ENCODE measurements around the gene MAP3K6.

Gene MAP3K6

DNA sequence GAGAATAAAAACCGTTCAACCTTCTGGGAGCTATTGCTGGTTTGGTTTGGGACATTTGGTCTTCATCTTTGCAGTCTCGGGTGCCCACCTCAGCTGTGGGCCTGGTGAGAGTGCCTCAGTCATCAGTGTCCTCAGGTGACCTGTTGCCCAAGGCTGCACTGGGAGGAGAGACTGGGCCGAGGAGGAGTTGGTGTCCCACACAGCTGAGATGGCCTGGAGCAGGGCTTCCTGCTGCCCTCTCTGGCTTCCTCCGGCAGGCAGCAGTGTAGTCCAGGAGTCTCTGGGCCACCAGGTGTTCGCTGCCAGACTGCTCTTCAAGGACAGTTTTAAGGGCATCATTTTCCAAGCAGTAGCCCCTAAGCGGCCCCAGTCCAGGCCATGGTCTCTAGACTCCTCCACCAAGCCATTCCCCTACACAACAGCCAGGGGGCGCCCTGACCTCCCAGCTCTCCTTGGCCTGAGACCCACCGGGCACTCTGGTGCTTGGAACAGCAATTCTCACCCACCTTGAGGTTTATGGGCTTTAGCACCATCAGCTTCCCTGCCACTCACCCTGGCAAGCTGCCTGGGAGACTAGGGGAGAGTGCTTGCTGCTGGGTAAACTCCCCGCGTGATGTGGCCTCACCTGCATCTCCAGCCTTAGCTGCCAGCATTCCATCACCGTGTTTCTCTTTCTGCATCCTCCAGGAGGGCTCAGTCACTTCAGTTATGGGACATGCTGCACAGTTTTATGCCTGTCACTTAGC lies 34.1 kb downstream of the MAP3K6 start:
- DNase-seq, result peak; percentile 80

DNA sequence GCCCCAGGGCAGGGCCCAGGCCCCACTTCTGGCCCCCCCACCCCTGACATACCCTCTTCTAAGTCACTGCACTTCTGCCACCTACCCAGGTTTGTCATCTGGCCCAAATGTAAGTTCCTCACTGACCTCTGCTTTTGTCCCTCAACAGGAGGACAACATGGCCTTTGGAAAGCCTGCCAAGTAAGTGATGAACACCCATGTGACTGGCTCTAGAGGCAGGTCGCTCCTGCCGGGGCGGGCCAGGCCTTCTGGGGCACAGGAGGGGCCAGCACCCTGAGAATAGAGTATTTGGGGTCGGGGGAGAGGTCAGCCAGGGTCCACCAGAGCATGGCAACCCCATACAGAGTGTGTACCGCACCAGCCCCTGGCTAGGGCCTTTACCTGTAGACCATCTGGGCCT lies 34.8 kb downstream of the MAP3K6 start:
- DNase-seq, result no peak

DNA sequence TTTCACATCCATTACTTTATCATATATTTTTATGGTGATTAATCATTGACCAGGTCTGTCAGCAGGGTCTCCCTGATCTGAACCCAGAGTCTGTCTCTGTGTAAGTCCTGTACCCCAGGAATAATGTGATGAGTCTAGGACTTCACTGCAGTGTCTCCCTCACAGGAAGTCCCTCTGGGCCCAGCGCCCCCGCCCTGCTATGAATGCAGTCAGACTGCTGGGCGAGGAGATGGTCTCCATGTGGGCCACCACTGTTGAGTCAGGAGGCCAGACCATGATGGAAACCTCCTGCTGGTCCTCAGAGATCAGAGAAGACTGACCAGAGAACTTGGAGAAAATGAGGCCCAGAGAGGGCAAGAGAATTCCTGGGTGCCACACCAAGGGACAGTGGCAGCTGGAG lies 35.3 kb downstream of the MAP3K6 start:
- DNase-seq, result no peak

DNA sequence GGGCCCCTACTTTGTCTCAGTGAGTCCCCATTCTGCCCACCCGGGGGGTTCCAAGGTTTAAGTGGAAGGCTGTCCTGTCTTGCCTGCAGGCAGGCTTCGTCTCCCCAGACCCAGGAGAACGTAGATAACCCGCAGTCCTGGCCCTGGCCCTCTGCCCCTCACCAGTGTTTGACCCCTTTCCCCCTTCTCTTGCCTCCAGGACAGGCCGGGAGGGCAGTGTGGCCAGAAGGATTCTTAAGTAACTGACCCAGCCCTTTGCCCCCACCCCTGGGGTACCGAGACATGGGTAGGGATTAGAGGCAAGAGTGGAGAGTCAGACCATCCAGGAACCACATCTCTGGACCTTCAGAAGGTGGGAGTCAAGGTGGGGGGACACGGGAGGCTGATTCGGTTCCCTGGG lies 36.0 kb downstream of the MAP3K6 start:
- DNase-seq, result no peak

DNA sequence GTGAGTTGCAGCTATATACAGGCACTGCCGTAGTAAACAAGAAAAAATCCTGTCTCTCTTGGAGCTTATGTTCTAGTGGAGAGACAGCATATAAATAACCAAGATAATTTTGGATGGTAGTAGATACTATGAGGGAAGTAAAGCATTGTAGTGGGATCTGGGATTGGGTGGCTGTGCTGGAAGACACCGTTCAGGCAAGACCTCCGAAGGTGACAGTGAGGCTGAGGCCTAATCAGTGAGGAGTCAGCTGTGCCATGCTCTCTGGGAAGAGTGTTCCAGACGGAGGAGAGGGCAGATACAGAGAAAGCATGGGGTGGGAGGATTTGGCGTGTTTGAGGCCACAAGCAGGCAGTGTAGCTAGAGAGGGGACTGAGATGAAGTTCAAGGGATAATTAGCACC lies 38.8 kb downstream of the MAP3K6 start:
- DNase-seq, result no peak

DNA sequence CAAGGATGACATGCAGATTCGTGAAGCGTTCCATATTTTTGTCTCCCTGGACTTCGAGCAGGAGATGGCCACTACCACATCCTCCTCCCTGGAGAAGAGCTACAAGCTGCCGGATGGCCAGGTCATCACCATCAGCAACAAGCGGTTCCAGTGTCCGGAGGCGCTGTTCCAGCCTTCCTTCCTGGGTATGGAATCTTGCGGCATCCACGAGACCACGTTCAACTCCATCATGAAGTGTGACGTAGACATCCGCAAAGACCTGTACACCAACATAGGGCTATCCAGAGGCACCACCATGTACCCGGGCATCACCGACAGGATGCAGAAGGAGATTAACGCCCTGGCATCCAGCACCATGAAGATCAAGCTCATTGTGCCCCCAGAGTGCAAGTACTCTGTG lies 41.5 kb downstream of the MAP3K6 start:
- DNase-seq, result no peak

DNA sequence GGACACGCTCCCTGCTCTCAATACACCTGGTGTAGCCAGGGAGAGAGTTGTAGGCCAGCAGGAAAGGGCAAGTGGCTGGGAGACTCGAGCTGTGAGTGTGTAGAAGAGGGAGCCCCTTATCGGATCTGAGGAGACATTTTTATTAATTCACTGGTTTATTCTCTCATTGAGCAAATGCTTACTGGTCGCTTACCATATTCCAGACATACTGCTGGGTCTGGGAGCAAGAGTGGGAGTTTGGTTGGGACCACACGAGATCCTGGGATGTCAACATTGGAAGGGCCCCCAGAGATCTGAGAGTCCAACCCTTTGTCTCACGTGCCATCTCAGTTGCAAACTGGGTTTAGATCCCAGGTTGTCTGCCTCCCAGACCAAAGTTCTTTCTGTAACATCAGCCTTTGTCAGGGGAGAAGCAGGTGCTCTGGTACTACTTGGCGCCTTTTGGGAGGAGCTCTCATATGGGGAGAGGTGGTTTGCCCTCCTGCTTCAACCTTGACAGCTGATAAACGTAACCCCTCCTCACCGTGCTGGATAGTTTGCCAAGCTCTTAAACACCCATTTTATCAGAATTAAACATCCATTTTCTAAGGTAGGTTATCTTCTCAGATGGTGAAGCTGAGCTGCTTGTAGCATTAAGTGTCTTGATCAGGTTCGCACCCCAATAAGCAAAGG lies 44.1 kb downstream of the MAP3K6 start:
- DNase-seq, result no peak

DNA sequence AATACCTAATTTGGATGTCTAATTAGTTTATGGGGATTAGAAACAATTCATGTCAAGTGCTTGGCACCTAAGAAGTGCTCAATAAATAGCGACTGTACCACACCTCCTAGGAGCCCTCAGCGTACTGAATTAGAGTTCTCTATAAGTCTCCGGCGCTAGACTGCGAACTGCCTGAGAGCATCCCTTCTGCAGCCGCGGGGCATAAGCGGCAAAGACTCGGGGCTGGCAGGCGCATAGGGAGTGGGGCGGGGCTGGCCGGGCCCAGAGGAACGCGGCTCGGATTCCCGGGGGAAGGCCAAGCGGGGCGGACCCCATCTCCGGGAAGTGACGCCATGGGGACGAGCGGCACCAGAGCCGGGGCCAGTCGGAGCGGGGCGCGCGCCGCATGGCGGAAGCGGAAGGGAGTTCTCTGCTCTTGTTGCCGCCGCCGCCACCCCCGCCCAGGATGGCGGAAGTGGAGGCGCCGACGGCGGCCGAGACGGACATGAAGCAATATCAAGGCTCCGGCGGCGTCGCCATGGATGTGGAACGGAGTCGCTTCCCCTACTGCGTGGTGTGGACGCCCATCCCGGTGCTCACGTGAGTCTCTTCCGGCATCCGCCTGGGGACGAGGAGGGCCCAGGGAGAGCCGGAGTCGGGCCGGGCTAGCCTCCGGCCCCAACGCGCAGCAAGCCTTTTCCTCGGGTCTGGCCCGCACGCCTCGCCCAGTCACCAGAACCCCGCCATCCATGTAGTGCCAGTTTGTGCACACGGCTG lies 44.8 kb downstream of the MAP3K6 start, which contains the start of gene TMEM222:
Gene TMEM222, plus strand, starts transcription at position 351 of the 756 bp plus-strand sequence. Its CDS starts 35 bp downstream, at position 386.
- DNase-seq, result peak; percentile 99

DNA sequence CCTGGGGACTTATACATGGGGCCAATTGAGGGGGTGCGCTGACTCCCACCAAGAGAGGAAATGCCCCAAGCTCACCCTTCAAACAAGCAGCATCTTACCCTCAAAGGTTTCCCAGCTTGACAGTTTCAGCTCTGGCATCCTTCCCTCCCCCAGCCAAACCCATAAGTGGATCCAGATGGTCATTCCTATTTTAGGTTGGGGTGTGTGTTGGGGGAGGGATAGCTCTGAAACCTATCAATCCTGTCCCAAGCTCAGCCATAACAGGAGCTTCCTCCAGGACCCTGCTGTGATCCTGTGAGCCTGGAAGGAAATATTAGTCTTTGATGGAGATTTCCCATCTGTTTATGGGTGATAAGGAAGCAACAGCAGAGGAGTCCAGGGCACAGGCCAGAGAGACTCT lies 48.2 kb downstream of the MAP3K6 start:
- DNase-seq, result no peak

DNA sequence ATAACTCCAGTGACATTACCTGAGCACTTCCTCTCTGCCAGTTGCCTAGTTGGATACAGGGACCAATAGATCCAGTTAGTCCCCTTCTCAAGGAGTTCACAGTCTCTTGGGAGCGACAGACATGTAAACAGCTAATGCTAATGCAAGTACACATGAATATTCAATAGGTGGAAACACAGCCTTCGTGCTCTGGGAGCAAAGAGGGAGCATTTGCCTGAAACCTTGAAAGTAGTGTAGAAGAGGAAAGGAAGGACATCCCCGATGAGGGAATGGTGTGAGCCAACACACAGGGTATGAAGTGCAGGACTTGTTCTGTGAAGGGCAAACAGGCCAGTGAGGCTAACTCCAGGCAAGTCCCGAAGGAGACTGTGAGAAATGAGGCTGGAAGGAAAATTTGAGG lies 48.6 kb downstream of the MAP3K6 start:
- no peak for DNase-seq

DNA sequence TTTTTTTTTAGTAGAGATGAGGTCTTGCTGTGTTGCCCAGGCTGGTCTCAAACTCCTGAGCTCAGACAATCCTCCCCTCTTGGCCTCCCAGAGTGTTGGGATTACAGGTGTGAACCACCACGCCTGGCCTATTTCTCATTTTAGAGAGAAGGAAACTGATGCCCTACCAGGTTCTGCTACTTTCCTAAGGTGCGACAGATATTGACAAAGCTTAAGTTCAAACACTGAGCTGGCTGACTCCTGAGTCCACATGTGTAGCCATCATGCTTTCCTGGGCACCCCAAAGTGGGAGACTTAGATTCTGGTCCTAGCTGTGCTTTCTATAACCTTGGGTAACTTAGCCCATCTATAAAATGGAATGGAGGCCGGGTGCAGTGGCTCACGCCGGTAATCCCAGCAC lies 49.9 kb downstream of the MAP3K6 start:
- no peak for DNase-seq

DNA sequence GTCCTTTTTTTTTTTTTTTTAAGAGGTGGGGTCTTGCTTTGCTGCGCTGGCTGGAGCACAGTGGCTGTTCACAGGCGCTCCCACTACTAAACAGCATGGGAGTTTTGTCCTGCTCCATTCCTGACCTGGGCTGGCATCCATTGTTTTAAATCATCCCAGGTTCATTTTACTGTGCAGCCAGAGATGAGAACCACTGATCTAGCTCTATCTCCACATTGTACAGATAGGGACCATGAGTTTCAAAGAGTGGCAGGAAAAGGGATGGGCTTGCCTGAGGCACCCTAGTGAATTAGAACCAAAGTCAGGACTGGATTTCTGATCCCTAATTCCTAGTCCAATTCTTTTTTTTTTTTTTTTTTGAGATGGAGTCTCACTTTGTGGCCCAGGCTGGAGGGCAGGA lies 52.0 kb downstream of the MAP3K6 start:
- DNase-seq, result no peak

DNA sequence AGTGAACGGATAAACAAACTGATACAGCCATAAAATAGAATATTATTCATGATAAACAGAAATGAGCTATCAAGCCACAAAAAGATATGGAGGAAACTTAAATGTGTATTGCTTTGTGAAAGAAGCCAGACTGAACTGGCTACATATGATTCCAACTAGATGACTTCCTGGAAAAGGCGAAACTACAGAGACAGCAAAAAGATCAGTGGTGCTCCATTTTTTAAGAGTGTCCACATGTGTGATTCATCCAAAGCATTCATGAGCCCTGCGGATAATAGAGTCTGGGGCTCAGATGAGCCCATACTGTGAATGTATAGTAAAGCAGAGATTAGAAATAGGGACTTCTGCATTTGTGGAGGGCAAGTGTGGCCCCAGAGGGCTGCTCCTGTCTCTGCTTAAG lies 52.6 kb downstream of the MAP3K6 start:
- no peak for DNase-seq

DNA sequence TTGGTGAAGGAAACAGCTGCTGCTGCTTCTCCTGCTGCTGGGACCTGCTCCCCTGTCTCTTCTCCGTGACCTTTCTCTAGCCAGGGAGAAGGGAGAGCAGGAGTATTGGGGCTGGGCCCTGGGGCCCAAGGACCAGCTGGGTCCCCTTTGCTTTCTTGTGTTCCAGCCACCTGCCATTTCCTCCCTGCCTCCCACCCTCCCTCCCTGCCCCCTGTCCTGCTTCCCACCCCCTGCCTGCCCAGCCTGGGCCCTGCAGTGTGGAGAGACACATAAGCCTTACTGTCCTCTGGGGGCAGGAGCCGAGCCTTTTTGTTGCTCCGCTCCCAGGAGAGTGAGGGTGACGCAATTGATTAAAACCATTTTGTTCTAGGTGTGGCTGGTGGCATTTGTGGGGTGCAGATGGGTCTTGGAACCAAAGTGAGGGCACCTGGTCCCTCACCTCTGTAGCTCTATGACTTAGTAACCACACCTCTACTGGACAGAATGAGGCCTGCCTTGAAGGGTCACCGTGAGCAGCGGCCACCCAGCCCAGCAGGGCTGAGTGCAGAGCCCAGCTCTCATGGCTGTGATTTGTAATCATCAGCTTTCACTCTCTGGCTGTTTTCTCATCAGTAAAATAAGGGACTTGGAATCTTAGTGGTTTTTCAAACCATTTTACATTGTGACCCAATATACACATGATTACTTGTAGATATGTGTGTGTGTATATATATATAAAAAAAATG lies 58.7 kb downstream of the MAP3K6 start:
- DNase-seq, result no peak

DNA sequence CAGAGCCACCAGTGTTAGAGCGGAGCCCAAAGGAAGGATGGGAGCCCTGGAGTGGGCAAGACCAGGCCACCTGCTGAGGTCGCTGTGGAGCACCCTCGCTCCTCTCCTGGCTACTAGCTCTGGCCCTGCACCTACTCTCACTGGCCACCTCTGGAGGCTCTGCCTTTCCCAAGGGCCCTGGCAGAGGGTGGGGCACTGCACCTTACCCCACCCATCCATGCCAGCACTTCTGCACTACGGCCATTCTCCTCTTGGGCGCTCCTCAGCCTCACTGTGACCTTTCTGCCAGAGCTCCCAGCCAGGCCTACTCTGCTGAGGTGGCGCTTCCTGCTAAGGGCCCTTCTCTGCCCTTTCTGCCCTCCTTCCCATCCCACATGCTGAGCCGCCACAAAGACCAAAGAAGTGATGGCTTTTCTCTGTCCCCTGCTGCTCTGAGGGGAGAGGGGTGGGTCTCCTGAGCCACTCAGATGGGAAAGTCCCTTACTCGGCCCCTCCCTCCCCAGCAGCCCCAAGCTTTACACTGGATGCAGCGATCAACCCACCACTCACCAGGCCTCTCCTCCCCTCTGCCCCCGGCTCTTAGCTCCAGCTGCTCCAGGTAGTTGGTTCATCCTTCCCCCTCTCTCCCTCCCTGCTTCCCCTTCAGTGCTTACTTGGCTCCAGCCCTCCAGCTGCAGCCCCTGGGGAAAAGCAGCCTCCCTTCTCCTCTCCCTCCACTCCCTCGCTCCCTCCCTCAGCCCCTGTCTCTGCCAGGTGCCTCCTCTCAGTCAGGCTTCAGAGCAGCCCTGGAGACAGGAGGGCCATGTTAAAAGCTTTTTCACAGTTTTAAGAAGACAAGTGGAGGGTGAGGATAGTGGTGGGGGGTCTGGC lies 59.6 kb downstream of the MAP3K6 start:
- no peak for DNase-seq

DNA sequence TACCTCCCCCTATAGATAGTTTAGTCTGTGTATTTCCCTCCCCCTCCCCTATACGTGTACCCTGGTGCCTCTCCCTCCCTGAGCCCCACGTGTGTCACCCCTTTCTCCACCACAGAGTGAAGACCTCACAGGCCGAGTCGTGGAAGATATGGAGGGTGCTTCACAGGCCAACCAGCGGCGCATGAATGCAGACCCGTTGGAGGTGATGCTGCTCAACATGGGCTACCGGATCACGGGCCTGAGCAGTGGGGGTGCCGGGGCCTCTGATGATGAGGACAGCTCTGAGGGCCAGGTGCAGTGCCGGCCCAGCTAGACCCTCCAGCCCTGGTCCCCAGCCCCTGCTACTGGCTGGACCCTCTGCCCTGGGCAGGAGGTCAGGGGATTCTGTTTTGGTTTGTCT lies 60.7 kb downstream of the MAP3K6 start:
- DNase-seq, result no peak
